HG03064 (cell line): Measurements from ENCODE around the gene UBE2R2.
"Not testable (repeated sequence)": the region's sequence is repeated elsewhere in the genome, so short reads cannot be mapped to it uniquely, and the experiment has no call there.

Experiments used
- ATAC-seq: cut with Tn5 transposase; IDR thresholded peaks from one replicate; pipeline ENCODE4 v1.9.1; 2021; ENCODE audit warnings: low read depth; ENCODE audit not compliant: unreplicated experiment

Gene UBE2R2

DNA sequence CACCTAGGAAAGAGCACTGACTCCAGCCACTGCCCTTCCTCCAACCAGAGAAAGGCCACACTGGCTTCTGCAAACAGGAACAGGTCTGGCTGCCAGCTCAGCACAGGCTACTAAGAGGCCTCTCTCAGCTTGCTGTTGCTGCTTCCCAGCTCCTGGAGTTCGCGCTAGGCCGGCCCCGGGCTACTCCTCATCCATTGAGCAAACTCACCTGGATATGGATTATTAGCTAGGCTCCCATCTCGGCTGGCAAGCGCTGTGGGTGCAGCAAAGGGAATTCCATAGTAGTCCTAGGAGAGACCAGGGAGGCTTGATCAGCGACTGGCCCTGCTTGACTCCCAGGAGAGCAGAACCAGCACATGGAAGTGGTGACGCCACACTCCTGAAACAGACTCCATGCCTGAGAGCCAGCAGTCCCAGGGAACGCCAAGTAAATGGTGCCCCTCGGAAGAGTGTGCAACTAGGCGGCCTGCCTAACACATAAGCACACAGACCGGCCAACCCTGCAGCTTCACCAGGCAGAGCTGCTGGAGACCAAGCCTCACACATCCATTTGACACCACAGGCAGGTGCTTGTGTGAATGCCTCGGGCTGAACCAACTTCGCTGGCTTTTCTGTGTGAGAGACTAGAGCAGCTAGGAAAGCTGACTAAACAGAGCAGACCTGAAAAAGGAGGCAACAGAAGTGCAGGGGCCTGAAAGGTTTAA, 107.2 kb downstream of the UBE2R2 start:
- ATAC-seq: no peak

DNA sequence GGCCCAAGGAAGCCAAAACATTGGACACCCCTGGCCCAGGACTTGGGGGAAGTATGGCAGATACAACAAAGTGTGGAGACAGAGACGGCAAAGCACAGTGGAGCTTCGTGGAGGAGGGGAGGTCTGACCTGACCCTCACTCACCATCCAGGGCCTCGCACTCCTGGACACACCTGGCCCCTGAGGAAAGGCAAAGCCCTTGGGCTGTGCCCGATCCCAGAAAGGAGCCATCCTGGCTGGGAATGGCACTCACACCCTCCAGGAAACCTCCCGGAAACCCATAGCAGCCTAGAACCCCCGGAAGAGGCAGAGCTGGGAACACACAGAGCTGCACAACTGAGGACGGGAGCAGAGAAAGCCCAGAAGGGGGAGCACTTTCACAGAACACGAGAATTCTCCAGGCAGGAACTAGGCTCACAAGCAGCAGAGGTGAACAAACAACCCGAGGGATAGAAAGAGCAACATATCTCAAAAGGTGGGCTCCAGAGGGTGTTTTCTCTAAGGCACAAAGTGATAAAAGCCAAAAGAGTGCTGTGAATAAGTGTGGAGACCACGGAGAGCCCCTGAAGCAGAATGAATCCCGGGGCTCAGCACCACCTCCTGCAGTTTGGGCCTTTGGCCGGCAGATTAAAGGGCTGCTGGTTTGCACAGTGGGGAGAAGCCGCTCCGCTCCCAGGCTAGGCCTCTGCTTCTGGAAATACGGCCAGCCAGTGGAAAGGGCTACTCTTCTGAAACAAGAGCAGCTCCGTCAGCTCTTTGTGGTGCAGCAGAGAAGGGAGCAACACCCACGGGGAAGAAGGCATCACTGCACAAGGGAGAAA, 108.2 kb downstream of the UBE2R2 start:
- no peak for ATAC-seq

DNA sequence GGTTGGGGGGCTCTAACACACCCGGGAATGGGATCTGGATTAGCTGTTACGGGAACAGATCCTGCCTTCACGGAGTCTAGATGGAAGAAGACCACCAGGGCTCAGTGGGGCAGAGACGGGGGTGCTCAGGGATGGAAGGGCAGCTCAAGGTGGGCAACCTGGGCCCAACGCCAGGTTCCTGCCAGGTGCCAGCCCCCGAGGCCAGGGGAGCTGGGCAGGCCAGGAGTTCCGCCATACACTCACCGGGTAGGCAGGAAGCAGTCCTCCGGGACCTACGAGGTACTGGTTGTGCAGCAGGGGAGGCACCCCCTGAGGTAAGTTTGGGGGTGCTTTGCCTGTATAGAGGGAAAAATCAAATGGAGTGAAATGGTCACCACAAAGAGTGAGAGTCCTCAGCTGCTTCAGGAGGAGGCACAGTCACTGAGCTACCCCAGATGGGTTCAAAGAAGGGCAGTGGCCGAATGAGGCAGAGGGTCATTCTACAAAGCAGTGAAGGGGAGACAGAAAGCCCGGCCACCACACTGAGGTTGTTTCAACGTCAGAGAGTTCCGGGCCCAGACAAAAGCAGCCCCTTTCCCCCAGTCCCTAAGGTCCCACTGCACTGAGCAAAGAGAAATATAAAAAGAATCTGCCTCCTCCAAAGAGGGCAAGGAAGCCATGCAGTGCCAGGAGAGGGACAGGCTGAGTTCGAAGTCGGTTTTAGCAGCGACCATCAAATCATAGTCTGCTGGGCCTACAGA, 110.0 kb downstream of the UBE2R2 start:
- ATAC-seq: no peak

DNA sequence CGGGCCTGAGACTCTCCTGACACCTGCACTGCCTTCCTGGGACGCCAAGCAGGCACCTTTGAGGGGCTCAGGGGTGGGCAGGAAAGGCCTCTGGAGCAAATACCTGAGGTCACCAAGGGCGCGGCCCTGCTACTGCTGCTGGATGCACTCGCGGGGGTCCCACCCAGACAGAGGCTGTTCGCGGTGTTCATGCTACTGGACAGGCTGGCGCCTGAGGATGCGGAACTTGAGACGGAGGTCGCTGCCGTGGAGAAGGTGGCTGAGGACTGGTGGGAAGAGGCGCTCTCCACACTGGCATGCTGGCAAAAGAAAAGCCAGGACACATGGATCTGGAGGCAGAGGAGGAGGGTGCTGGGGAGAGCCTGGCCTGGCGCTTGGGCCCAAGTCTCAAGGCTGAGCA, 110.7 kb downstream of the UBE2R2 start:
- ATAC-seq: no peak

DNA sequence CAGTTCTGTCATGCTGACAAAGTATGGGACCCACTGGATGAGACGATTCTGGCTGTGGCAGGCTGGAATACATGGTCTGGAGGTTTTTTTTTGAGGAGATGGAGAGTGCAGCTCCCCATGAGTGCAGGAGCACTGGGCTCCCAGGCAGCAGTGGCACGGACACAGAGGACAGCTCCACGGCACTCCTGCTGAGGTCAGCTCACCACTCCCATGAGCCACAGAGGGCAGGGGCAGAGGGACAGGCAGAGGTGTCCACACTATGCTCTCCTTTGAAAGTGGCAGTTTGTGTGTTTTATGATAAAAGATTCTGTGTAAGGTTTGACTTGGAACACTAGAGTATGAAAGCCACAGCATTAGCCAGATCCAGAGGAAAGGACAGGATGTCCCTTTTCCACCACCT, 114.4 kb downstream of the UBE2R2 start:
- no peak for ATAC-seq

DNA sequence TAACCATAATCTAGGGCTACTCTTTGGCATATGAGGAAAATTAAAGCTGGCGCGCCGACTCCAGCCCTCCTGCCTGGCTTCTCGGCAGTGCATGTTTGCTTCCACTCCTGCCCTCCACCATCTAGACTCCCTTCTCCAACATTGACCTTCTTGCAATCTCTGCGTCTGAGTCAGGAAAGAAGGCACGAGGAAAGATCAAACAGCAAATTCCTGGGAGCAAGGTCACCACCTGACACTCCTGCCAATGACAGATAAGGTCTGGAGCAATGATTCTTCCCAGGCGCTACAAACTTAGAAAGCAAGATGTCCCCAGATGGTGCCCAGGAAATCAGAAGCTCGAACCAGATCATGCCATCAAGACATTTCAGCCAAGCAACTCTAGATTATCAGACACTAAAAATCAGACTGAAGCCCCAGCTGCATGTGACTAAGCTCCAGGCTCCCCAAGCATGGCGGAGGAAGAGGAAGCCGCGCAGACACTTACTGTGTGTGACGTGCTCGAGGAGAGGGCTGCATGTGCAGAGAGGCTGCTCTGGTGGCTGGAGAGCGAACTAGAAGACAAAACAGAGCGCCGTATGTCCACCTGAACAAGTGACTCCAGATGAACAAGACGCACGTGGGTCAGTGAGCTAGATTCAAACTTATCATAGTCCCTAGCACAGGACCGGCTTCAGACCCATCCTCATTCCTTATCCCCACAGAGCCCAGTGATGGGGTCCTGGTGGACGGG, 115.3 kb downstream of the UBE2R2 start:
- no peak for ATAC-seq

DNA sequence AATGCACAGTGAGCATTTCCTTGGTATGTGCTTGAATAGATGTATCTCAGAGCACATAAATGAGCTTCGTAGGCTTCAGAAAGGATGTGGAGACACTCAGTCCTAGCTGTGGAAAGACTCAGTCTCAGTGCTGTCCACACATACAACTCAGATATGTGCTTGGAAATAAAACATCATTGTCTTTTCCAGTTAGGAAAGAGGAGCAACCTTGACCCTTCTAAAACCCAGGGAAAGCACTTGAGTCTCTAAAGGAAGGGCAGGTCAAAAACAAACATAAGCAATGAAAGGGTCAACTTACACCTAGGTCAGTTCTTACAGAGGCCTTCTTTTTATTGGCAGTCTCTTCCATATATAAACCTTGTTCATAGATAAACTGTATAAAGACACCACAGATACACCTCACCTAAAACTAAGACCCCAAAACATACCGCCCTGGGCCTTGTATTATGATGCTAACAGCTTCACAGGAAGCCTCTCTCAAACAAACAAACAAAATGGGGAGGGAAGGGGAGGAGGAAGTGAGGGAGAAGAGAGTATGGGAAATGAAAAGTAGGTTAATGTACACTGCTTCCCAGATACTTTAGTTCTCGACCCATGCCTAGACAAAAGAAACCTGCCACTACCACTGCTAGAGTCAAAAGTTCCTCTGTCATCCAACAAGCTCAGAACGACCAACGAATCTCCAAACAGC, 117.4 kb downstream of the UBE2R2 start:
- ATAC-seq: no peak

DNA sequence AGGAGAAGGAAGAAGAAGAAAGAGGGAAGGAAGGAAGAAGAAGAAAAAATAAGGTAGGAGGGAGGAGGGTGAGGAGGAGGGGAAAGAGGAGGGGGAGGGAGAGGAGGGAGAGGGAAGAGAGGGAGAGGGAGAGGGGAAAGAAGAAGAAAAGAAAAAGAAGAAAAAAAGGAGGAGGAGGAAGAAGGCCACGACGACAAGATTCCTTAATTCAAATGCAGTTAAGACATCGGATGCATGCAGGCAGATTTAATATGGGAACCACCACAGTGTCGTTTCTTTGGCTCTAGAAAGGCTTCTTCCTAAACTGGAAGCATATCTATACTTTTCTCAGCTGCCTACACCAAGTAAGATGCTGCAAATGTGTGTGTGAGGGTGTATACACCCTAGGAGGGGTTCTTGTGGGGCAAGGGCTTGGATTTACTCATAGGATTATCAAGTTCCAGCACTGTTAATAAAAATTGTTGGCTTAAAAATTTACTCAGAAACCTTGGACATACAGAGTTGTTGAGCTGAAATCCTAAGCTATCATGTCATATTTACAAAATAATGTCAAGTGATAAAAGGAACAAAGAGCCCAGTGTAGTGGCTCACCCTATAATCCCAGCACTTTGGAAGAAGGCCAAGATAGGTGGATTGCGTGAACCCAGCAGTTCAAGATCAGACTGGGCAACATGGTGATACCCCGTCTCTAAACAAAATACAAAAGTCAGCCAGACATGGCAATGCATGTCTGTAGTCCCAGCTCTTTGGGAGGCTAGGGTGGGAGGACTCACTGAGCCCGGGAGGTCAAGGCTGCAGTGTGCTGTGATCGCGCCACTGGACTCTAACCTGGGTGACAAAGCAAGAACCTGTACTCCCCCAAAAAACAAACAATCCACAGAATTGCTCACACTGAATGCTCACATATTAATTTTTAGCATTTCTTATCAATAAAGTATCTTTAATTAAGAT, 123.2 kb downstream of the UBE2R2 start:
- ATAC-seq: no peak

DNA sequence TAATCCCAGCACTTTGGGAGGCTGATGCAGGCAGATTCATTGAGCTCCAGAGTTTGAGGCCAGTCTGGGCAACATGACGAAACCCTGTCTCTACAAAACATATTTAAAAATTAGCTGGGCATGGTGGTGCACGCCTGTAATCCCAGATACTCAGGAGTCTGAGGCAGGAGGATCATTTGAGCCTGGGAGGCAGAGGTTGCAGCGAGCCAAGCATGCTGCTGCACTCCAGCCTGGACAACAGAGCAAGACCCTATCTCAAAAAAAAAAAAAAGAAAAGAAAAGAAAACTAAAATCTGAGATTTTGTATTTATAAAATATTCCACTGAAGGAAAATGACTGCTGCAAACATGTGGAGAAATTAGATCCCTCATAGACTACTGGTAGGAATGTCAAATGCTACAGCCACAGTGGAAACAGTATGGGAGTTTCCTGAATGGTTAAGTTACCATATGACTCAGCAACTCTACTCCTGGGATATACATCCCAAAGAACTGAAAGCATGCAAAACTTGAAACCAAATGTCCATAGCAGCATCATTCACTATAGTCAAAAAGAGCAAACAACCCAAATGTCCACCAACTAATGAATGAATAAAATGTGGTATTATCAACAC, 125.6 kb downstream of the UBE2R2 start:
- ATAC-seq: no peak

DNA sequence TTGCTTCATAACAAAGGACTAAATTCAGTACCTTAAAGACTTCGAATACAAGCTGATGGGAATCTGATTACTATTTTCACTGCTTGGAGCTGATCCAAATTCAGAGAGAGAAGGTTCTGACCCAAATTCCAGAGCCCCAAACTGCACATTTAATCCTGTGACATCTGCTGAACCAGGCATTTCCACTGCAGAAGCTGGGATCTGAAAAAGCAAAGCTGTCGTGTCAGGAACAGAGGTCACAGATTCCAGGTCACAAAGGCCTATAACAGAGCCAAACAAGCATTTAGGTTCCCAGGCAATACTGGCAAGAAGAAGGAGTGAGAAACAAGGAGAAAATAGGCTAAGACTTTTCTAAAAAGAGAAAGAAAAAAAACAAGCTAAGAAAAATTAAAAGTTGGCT, 126.4 kb downstream of the UBE2R2 start:
- ATAC-seq: no peak

DNA sequence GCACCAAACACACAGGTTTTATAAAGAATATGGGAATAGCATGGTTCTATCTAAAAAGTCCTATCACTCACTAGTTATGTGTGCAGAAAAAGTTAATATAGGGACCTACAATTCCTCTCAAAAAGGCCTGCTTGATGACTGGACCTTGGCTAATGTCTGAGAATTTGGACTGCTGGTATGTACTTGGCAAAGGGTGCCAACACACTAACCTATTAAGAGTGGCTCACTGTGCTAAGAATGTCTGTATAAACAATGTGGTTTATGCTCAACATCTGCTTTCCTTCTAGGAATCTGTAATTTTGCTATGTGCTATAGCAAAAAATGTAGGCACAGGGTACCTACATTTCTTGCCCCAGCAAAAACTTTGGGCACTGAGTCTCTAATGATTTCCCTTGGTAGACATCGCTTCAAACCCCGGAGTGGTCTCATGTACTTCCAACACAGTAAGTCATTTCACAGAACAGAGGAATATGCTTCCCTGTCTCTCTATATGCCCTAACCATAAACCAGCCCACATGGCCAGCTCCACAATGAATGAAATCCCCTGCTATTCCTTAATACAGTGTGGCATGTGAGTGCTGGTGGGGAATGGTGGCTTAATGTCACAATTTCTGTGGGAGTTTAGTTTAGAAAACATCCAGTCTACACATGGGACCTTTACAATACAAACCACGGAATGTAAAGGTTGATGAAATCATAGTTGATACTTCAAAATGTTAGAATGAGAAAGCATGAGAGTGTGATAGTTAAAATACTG, 130.0 kb downstream of the UBE2R2 start:
- no peak for ATAC-seq

DNA sequence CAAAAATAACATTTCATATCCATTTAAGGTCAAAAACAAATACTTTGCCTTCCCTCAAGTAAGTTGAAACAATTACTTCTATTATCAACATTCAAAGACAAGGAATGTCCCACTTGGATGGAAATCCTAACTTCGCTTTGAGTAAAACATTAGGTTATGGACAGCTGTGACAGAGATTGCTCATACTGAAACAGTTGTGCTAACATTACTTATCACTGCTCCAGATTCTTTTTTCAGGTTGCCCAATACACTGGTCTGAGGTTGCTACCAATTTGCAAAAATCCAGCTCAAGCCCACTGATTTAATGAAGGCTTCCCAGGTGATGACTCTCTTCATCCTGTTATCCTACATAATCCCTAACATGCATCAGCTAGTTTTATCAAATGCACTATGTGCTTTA, 133.4 kb downstream of the UBE2R2 start:
- ATAC-seq: no peak

DNA sequence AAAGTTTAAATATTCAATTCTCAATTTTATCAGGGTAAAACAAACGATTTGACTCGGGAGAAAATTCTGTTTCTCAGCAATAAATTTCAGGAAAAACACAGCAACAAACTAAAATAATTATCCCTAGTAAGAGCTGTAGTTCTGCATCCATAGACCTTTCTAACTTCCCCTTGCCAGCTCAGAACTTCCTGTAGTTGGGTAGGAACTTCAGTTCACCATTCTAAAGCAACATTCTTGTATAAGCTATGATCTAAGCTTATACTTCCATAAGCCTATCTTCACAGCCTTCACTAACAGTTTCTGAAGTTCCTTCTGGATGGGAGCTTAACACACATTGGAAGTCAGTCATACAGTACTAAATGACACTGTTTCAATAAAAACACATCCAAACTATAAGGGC, 135.1 kb downstream of the UBE2R2 start:
- no peak for ATAC-seq

DNA sequence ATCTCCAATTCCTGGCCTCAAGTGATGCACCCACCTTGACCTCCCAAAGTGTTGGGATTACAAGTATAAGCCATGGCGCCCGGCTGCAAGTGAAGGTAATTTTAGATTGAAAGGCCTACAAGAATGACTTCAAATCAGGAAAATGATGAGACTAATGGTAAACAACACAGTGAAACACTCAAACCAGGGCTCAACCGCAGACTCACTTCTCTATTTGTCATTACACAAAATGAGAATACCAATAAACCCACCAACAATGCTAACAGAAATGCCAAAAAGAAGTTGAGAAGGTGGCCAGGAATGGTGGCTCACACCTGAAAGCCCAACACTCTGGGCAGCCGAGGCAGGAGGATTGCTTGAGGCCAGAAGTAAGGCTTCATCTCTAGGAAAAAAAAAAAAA, 139.6 kb downstream of the UBE2R2 start:
- no peak for ATAC-seq

DNA sequence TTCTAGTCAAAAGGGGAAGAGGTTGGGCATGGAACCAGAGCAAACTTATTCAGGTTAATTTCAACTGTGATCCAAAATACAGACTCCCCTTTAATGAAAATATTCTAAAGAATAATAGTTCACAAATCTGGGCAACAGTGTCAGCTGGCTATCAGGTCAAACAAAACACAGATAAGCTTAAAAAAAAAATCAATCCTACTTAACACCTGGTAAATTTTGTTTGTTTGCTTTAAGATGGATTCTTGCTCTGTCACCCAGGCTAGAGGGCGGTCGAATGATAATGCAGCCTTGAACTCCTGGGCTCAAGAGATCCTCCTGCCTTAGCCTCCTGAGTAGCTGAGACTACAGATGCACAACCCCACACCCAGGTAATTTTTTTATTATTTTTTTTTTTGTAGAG, 142.8 kb downstream of the UBE2R2 start:
- ATAC-seq: no peak

DNA sequence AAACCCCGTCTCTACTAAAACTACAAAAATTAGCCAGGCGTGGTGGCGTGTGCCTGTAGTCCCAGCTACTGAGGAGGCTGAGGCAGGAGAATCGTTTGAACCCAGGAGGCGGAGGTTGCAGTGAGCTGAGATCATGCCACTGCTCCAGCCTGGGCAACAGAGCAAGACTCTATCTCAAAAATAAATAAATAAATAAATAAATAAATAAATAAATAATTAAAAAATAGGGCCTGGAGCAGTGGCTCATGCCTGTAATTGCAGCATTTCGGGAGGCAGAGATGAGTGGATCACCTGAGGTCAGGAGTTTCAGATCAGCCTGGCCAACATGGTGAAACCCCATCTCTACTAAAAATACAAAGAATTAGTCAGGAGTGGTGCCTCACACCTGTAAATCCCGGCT, 145.5 kb downstream of the UBE2R2 start:
- ATAC-seq: not testable (repeated sequence)

DNA sequence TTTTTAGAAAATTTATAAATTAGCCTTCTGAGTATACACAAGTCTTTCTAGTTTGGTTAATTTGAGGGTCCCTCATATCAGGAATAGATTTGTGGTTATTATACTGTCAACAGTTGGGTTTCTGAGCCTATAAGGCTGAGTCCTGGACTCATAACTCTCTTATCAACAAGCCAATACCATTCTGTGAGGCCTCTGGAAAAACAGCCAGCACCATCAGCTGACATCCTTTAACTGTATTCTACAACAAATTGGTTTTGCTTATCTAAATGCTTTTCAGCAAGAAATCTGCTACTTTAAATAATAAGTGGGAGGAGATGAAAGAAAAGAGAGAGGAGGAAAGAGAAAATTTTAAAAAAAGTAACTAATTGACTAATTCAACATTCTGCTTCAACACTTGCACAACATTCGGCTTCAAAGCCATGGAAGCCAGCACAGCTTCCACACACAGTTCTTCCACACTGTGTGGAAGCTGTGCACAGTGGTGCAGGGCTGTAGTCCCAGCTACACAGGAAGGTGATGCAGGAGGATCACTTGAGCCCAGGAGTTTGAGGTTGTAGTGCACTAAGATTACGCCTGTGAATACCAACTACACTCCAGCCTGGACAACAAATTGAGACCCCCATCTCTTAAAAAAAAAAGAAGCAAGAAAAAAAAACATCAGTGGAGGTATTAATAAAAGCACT, 147.3 kb downstream of the UBE2R2 start:
- ATAC-seq: no peak
